Vagina (tissue), 2 donors: Measurements from ENCODE around the gene ARHGEF16. TPM values are rescaled to one million over a fixed set of nuclear protein-coding genes. Genes with fewer than 3 reads are reported as not detected.

ENCODE experiments used
- DNase-seq, 2 donors: peaks; one replicate each; pipeline ENCODE4 v3.0.0-alpha.2; 2017; ENCODE audit errors: extremely low spot score in 2 of 2
- H3K27ac ChIP-seq: fragments of 200-600 bp; sonication (generic); one replicate; pipeline ENCODE4 v1.5.1; 2019
- H3K27me3 ChIP-seq: fragments of 200-600 bp; sonication (generic); one replicate; pipeline ENCODE4 v1.5.1; 2019
- H3K36me3 ChIP-seq, 2 donors: fragments of 200-600 bp; sonication (generic); one replicate each; pipeline ENCODE4 v1.5.1; 2017 to 2019
- H3K4me1 ChIP-seq: fragments of 200-600 bp; sonication (generic); one replicate; pipeline ENCODE4 v1.5.1; 2019
- H3K4me3 ChIP-seq, 2 donors: fragments of 200-600 bp; sonication (generic); 1 replicate in 1 of 2; 2 replicates in 1 of 2; pipeline ENCODE4 v1.5.1; 2016 to 2019
- H3K9me3 ChIP-seq: fragments of 200-600 bp; sonication (generic); one replicate; pipeline ENCODE4 v1.5.1; 2019
- POLR2A ChIP-seq, 2 donors: fragments of 450-650 bp; IDR thresholded peaks; one replicate each; pipeline ENCODE4 v1.6.1; 2017; ENCODE audit warnings: antibody characterized with exemption in 2 of 2, mild to moderate bottlenecking in 2 of 2, moderate library complexity in 2 of 2
- POLR2AphosphoS5 ChIP-seq, 2 donors: sonication (generic); formaldehyde crosslinking; IDR thresholded peaks; one replicate each; pipeline ENCODE4 v1.9.0; 2017; ENCODE audit warnings: antibody characterized with exemption in 2 of 2, mild to moderate bottlenecking in 2 of 2, low read depth in 1 of 2; ENCODE audit not compliant: insufficient read depth in 1 of 2
- intact Hi-C: fragments of 100-400 bp; cut with DNase I; formaldehyde crosslinking; loops from one replicate; pipeline ENCODE4 v1.15.1; 2023
- total RNA-seq: library from RNA; depleted of rRNA; stranded (reverse); fragments of >200 nt; gene quantifications from one replicate; pipeline ENCODE4 v1.2.3, GENCODE V29; 2016
- TF ChIP-seq, protein P1 (sequence below), 3 experiments: fragments of 450-650 bp in 2 of 3; fragments of 200-600 bp in 1 of 3; sonication (generic) in 1 of 3; IDR thresholded peaks; one replicate each; pipeline ENCODE4 v1.5.1; 2017 to 2019; ENCODE audit warnings: antibody characterized with exemption in 3 of 3, mild to moderate bottlenecking in 2 of 3, moderate library complexity in 2 of 3

ARHGEF16 gene
- total RNA-seq, 1 donor from 2014 or later: 6.4 TPM

DNA sequence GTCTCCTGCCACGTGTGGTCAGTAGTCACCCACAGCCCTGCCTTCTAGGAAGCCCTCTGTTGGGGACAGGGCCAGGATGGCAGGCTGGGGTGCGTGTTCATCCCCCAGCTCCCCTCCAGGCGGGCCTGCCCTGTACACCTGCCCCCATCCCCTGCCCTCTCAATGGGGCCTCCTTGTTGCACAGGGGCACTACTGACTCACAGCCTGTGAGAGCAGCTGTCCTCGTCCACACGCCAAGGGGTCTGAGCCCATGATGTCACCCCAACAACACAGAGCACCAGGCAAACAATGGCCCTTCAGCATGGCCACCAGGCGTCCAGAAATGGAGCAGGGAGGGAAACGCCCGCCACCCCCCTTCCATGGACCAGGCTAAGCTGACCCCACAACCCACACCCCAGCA lies 64.3 kb downstream of the ARHGEF16 start:
- no peaks in the 10 kb centered on the region for H3K36me3 ChIP-seq
- no peak for DNase-seq
- TF ChIP-seq, protein P1, sequence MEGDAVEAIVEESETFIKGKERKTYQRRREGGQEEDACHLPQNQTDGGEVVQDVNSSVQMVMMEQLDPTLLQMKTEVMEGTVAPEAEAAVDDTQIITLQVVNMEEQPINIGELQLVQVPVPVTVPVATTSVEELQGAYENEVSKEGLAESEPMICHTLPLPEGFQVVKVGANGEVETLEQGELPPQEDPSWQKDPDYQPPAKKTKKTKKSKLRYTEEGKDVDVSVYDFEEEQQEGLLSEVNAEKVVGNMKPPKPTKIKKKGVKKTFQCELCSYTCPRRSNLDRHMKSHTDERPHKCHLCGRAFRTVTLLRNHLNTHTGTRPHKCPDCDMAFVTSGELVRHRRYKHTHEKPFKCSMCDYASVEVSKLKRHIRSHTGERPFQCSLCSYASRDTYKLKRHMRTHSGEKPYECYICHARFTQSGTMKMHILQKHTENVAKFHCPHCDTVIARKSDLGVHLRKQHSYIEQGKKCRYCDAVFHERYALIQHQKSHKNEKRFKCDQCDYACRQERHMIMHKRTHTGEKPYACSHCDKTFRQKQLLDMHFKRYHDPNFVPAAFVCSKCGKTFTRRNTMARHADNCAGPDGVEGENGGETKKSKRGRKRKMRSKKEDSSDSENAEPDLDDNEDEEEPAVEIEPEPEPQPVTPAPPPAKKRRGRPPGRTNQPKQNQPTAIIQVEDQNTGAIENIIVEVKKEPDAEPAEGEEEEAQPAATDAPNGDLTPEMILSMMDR (IDR thresholded peaks at IDR 0.05): no peak
- no peak for TF ChIP-seq POLR2A (IDR thresholded peaks at IDR 0.05)
- TF ChIP-seq POLR2AphosphoS5 (IDR thresholded peaks at IDR 0.05; ENCODE audit: insufficient read depth in 1 of 2, low read depth in 1 of 2): no peak
- no peaks in the 10 kb centered on the region for H3K4me1 ChIP-seq
- intact Hi-C loops: no loop called here
- no peak overlapping the region for H3K4me3 ChIP-seq
- no peaks in the 10 kb centered on the region for H3K27me3 ChIP-seq
- H3K9me3 ChIP-seq: no peaks in the 10 kb centered on the region
- no peak overlapping the region for H3K27ac ChIP-seq

DNA sequence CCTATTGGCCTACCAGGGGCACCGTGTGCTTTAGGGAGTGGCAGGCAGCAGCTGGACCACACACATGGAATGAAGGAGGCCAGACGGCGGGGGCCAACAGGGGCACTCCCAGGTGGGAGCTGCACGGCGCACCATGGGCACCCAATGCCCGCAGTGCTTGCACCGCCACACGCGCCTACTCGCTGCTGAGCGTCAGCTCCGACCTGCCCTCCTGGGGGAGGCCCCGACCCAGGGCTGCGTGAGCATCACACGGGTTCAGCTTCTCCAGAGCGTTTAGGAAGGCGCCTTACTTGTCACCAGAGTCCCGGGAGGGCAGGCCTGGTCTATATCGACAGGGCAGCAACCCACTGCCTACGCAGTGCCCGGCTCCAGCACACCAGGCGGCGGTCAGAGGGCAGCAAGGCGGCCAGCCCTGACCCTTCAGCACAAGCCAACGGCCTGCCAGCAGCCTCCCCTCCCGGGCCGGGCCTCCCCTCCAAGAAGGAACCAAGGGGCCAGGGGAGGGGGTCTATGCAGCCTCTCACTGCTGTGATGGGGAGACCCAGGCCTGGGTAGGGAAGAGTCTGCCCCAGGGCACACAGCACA lies 64.9 kb downstream of the ARHGEF16 start:
- Histone ChIP-seq H3K9me3 (no peaks in the 10 kb centered on the region), H3K36me3 (no peaks in the 10 kb centered on the region), H3K27ac (no peak overlapping the region), H3K4me3 (no peak overlapping the region), H3K27me3 (no peaks in the 10 kb centered on the region), H3K4me1 (no peaks in the 10 kb centered on the region)
- TF ChIP-seq POLR2AphosphoS5 (IDR thresholded peaks at IDR 0.05; ENCODE audit: insufficient read depth in 1 of 2, low read depth in 1 of 2) (no peak), POLR2A (IDR thresholded peaks at IDR 0.05) (no peak)
- TF ChIP-seq, protein P1 (IDR thresholded peaks at IDR 0.05): no peak
- intact Hi-C loops: no loop called here
- no peak for DNase-seq

DNA sequence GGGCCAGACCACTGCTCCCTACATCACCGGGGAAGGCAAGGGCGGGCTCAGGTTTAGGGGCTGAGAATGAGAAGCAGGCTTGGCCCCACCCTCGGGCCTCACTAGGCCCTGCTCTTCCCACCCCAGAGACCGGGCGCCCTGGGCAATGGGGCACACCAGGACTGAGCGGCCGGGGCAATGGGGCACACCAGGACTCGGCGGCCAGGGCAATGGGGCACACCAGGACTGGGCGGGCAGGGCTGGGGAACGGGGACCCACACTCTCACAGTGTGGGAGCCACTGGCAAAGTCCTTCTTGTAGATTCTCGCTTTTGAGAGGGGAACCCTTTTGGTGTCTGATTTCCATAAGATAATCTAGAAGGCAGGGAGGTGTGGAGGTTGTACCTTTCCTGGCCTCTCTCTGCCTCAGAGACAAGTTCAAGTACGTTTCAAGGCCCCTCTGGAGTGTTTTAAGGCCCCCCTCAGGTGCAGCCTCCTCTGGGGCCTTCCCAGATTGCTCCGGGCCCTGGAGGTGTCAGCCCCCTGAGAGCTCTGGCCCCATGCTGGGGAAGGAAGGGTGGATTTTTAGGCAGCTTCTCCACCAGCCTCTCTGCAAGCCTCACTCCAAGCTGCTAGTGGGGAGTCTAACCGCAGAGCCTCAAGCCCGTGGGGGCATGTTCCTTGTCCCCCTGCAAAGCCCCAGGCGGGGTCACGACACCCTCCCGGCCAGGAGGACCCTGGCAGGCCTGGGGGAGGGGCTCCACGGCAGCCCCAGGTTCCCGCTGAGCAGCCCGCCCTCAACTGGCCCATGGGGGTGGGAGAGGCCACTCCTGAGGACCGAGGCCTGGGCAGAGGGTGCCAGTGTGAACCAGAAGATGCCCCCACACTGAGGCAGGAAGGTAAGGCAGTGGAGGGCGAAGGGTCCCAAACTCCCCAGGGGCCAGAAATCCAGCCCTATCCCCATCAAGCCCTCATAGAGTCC lies 66.2 kb downstream of the ARHGEF16 start:
- Histone ChIP-seq H3K4me3 (no peak overlapping the region), H3K9me3 (no peaks in the 10 kb centered on the region), H3K27ac (no peak overlapping the region), H3K36me3 (no peaks in the 10 kb centered on the region), H3K27me3 (no peaks in the 10 kb centered on the region), H3K4me1 (no peaks in the 10 kb centered on the region)
- TF ChIP-seq, protein P1 (IDR thresholded peaks at IDR 0.05): no peak
- TF ChIP-seq POLR2AphosphoS5 (IDR thresholded peaks at IDR 0.05; ENCODE audit: insufficient read depth in 1 of 2, low read depth in 1 of 2): no peak
- no peak for DNase-seq
- intact Hi-C loops: no loop called here

DNA sequence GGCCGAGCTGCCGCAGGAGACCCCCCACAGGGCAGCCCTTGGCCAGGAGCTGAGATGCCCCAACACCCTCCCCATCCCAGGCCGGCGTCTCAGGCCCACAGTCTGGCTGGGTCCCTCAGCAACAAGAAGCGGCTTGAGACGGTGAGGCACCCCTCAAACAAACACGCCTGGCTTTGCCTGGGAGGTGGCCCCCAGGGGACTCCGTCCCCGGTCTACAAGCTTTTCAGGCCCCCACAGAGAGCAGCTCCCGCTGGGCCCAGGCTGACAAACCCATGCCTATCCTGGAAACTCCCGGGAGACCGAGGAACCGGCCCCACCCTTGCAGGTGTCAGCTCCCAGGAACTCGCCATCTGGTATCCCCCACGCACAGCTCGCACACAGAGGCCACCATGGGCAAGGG lies 67.0 kb downstream of the ARHGEF16 start:
- DNase-seq: no peak
- Histone ChIP-seq H3K27me3 (no peaks in the 10 kb centered on the region), H3K9me3 (no peaks in the 10 kb centered on the region), H3K4me3 (no peak overlapping the region), H3K36me3 (no peaks in the 10 kb centered on the region), H3K27ac (no peak overlapping the region), H3K4me1 (no peaks in the 10 kb centered on the region)
- intact Hi-C loops: no loop called here
- TF ChIP-seq, protein P1 (IDR thresholded peaks at IDR 0.05): no peak
- TF ChIP-seq POLR2AphosphoS5 (IDR thresholded peaks at IDR 0.05; ENCODE audit: insufficient read depth in 1 of 2, low read depth in 1 of 2) (no peak), POLR2A (IDR thresholded peaks at IDR 0.05) (no peak)

DNA sequence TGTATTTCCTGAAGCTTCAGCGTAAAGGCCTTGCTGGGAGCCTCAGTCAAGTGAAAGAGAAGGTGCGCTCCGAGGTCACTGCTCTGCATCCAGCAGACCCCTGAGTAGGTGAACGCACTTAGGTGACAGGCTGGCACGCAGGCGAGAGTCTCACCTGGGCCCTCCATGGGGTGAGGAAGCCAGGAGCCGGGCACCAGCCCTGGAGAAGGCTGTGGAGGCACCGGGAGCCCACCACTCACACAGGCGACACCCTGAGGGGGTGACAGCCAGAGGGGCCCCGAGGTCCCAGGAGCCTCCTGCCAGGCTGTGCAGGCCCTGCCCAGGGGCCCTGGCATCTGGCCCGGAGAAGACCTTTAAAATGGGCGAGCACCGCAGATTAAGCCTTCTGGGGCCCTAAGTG lies 67.6 kb downstream of the ARHGEF16 start:
- Histone ChIP-seq H3K4me1 (peaks cover 5% of the 10 kb centered on the region), H3K9me3 (no peaks in the 10 kb centered on the region), H3K36me3 (no peaks in the 10 kb centered on the region), H3K27ac (no peak overlapping the region), H3K4me3 (no peak overlapping the region), H3K27me3 (no peaks in the 10 kb centered on the region)
- no peak for DNase-seq
- TF ChIP-seq POLR2AphosphoS5 (IDR thresholded peaks at IDR 0.05; ENCODE audit: insufficient read depth in 1 of 2, low read depth in 1 of 2) (no peak), POLR2A (IDR thresholded peaks at IDR 0.05) (no peak)
- TF ChIP-seq, protein P1 (IDR thresholded peaks at IDR 0.05): no peak
- intact Hi-C loops: no loop called here
